Caco-2 (cell line): ENCODE data around the gene CDCA7L. TPM values are rescaled to one million over a fixed set of nuclear protein-coding genes. Genes with fewer than 3 reads are reported as not detected.

Experiments
- BruUV-seq: library from RNA; stranded (reverse); fragments of 400-500 nt; replicated peaks from 2 replicates; lab custom pipeline; 2021; lab: Mats Ljungman, UMichigan
- CTCF ChIA-PET: fragments of 300-600 bp; sonication (Branson Sonifier 250); formaldehyde crosslinking; loops from one replicate; lab custom pipeline; 2022; ENCODE audit warnings: antibody characterized with exemption; lab: Charles Lee
- POLR2A ChIA-PET: fragments of 300-600 bp; sonication (Branson Sonifier 250); formaldehyde crosslinking; loops from one replicate; lab custom pipeline; 2022; ENCODE audit warnings: antibody characterized with exemption; lab: Charles Lee
- DNase-seq, 2 experiments: peaks; one replicate each; pipeline versions ENCODE4 v3.0.0 to v3.0.0-alpha.2; 2020 to 2022
- H3K27me3 ChIP-seq: replicated peaks from 2 replicates; pipeline ENCODE4 v1.6.0; 2011; ENCODE audit warnings: low read length; ENCODE audit not compliant: control insufficient read depth, insufficient read depth
- H3K36me3 ChIP-seq: 2 replicates; pipeline ENCODE4 v1.5.1; 2011; ENCODE audit warnings: low read length; ENCODE audit not compliant: control insufficient read depth, insufficient read depth
- H3K4me1 ChIP-seq: fragments of 250-450 bp; sonication (Bioruptor Pico); 2 replicates; pipeline ENCODE4 v1.5.1; 2020; ENCODE audit warnings: mild to moderate bottlenecking
- H3K4me3 ChIP-seq: 2 replicates; pipeline ENCODE4 v1.5.1; 2011; ENCODE audit warnings: low read depth, mild to moderate bottlenecking, control low read depth, low read length
- H3K9me3 ChIP-seq: fragments of 250-450 bp; sonication (Bioruptor Pico); 2 replicates; pipeline ENCODE4 v1.5.1; 2020; ENCODE audit warnings: mild to moderate bottlenecking, moderate library complexity
- H3K27ac Mint-ChIP-seq: one replicate; pipeline ENCODE4 v1.8.0; 2022; ENCODE audit warnings: mixed read lengths; ENCODE audit not compliant: unreplicated experiment
- H3K27me3 Mint-ChIP-seq: one replicate; pipeline ENCODE4 v1.8.0; 2022; ENCODE audit warnings: mixed read lengths; ENCODE audit not compliant: insufficient read depth, unreplicated experiment
- H3K36me3 Mint-ChIP-seq: one replicate; pipeline ENCODE4 v1.8.0; 2022; ENCODE audit warnings: mild to moderate bottlenecking, mixed read lengths; ENCODE audit not compliant: insufficient read depth, unreplicated experiment
- H3K4me1 Mint-ChIP-seq: one replicate; pipeline ENCODE4 v1.8.0; 2022; ENCODE audit warnings: low read depth, mixed read lengths; ENCODE audit not compliant: unreplicated experiment
- H3K4me3 Mint-ChIP-seq: one replicate; pipeline ENCODE4 v1.8.0; 2022; ENCODE audit warnings: mild to moderate bottlenecking, moderate library complexity, mixed read lengths; ENCODE audit not compliant: unreplicated experiment
- H3K9me3 Mint-ChIP-seq: one replicate; pipeline ENCODE4 v1.8.0; 2022; ENCODE audit warnings: mixed read lengths; ENCODE audit not compliant: unreplicated experiment
- intact Hi-C: fragments of 100-400 bp; cut with micrococcal nuclease; formaldehyde crosslinking; loops from one replicate; pipeline ENCODE4 v1.10.0; 2022; ENCODE audit not compliant: unreplicated experiment
- total RNA-seq: library from RNA; stranded (reverse); gene quantifications from 2 replicates; pipeline ENCODE4 v1.2.3, GENCODE V29; 2022
- TF ChIP-seq, protein P1 (sequence below), 2 experiments: fragments of 200-600 bp in 1 of 2; IDR thresholded peaks; 1 replicate in 1 of 2; 2 replicates in 1 of 2; pipeline versions ENCODE4 v1.5.1 to v1.8.0; 2011 to 2022; ENCODE audit warnings: antibody characterized with exemption in 1 of 2, control low read depth in 1 of 2, inconsistent platforms in 1 of 2, low read depth in 1 of 2, low read length in 1 of 2, mild to moderate bottlenecking in 1 of 2, moderate library complexity in 1 of 2; ENCODE audit not compliant: insufficient read depth in 1 of 2, severe bottlenecking in 1 of 2, unreplicated experiment in 1 of 2

The CDCA7L gene
- total RNA-seq, 1 experiment from 2014 or later = 19.1 TPM

DNA sequence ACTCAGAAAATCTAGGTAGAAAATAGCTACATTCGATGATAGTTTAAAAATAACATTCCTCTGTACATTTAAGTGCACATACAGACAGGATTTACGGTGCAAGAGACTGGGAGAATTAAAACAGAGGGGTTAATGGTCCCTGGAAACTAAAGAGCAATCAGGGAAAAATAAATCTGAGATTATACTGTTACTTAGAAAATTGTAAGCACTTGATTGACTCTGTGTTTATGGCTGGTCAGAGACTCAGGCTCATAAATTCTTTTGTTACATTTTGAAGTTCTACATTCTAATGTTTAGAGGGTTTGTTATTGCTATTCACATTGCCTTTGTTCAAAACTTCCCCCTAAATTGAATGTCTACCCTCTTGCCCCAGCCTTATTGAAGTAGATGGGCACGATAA lies 54.4 kb downstream of the CDCA7L start:
- TF ChIP-seq, protein P1, sequence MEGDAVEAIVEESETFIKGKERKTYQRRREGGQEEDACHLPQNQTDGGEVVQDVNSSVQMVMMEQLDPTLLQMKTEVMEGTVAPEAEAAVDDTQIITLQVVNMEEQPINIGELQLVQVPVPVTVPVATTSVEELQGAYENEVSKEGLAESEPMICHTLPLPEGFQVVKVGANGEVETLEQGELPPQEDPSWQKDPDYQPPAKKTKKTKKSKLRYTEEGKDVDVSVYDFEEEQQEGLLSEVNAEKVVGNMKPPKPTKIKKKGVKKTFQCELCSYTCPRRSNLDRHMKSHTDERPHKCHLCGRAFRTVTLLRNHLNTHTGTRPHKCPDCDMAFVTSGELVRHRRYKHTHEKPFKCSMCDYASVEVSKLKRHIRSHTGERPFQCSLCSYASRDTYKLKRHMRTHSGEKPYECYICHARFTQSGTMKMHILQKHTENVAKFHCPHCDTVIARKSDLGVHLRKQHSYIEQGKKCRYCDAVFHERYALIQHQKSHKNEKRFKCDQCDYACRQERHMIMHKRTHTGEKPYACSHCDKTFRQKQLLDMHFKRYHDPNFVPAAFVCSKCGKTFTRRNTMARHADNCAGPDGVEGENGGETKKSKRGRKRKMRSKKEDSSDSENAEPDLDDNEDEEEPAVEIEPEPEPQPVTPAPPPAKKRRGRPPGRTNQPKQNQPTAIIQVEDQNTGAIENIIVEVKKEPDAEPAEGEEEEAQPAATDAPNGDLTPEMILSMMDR (IDR thresholded peaks at IDR 0.05; ENCODE audit: insufficient read depth in 1 of 2, low read depth in 1 of 2, low read length in 1 of 2, severe bottlenecking in 1 of 2, unreplicated experiment in 1 of 2) = no peak
- no peak for DNase-seq
- POLR2A ChIA-PET = no interaction called here

GRCh38 chr7:21887779-21888178 lies 57.9 kb downstream of the CDCA7L start:
- no peak overlapping the region for H3K4me3 Mint-ChIP-seq
- H3K36me3 Mint-ChIP-seq = no peaks in the 10 kb centered on the region
- Histone ChIP-seq H3K27me3 (no peaks in the 10 kb centered on the region), H3K9me3 (no peaks in the 10 kb centered on the region), H3K4me3 (no peak overlapping the region), H3K36me3 (no peaks in the 10 kb centered on the region), H3K4me1 (no peaks in the 10 kb centered on the region)
- H3K9me3 Mint-ChIP-seq = no peaks in the 10 kb centered on the region
- peaks cover 6% of the 10 kb centered on the region for H3K27me3 Mint-ChIP-seq
- no peak for DNase-seq
- BruUV-seq = no TSS peak
- TF ChIP-seq, protein P1 (IDR thresholded peaks at IDR 0.05; ENCODE audit: insufficient read depth in 1 of 2, low read depth in 1 of 2, low read length in 1 of 2, severe bottlenecking in 1 of 2, unreplicated experiment in 1 of 2) = no peak
- CTCF ChIA-PET = no interaction called here
- intact Hi-C loops = no loop called here
- H3K27ac Mint-ChIP-seq = no peak overlapping the region
- H3K4me1 Mint-ChIP-seq = no peaks in the 10 kb centered on the region
- POLR2A ChIA-PET = no interaction called here

More for the DNA sequence above, 54.4 kb downstream of the CDCA7L start:
- H3K4me1 ChIP-seq = no peaks in the 10 kb centered on the region
- H3K36me3 Mint-ChIP-seq = no peaks in the 10 kb centered on the region
- no peaks in the 10 kb centered on the region for H3K9me3 ChIP-seq
- H3K27me3 ChIP-seq = no peaks in the 10 kb centered on the region
- no peaks in the 10 kb centered on the region for H3K9me3 Mint-ChIP-seq
- no peaks in the 10 kb centered on the region for H3K36me3 ChIP-seq
- no peak overlapping the region for H3K4me3 Mint-ChIP-seq
- BruUV-seq = no TSS peak
- H3K27ac Mint-ChIP-seq = no peak overlapping the region
- H3K4me1 Mint-ChIP-seq = no peaks in the 10 kb centered on the region
- H3K4me3 ChIP-seq = no peak overlapping the region
- H3K27me3 Mint-ChIP-seq = peaks cover 7% of the 10 kb centered on the region
- CTCF ChIA-PET = no interaction called here
- intact Hi-C loops = no loop called here

DNA sequence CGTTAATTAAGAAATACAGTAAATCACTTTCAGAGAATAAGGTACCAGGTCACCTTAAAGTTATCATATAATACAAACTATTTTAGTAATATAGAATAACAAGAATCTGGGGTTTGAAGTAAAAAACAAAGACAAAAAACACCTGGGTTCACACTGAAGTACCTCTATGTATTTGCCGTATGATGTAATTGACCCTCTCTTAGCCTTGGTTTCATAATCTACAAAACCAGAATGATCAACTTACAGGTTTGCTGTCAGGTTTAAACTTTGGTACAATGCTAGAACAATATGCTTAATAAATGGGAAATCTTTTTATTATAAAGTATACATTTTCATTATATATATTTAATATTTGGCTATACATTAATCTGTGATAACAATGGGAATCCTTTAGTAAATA lies 58.3 kb downstream of the CDCA7L start:
- CTCF ChIA-PET = no interaction called here
- H3K4me3 Mint-ChIP-seq = no peak overlapping the region
- H3K27me3 Mint-ChIP-seq = peaks cover 4% of the 10 kb centered on the region
- no peaks in the 10 kb centered on the region for H3K4me1 ChIP-seq
- no peaks in the 10 kb centered on the region for H3K27me3 ChIP-seq
- TF ChIP-seq, protein P1 (IDR thresholded peaks at IDR 0.05; ENCODE audit: insufficient read depth in 1 of 2, low read depth in 1 of 2, low read length in 1 of 2, severe bottlenecking in 1 of 2, unreplicated experiment in 1 of 2) = no peak
- no peak overlapping the region for H3K27ac Mint-ChIP-seq
- H3K36me3 ChIP-seq = no peaks in the 10 kb centered on the region
- H3K9me3 Mint-ChIP-seq = no peaks in the 10 kb centered on the region
- no peak for DNase-seq
- H3K36me3 Mint-ChIP-seq = no peaks in the 10 kb centered on the region
- intact Hi-C loops = no loop called here
- no peak overlapping the region for H3K4me3 ChIP-seq
- no peaks in the 10 kb centered on the region for H3K9me3 ChIP-seq
- no peaks in the 10 kb centered on the region for H3K4me1 Mint-ChIP-seq
- POLR2A ChIA-PET = no interaction called here
- no TSS peak for BruUV-seq
